CD14-positive monocyte (primary cell): ENCODE results near the gene CAMK1D. TPM values are rescaled to one million over a fixed set of nuclear protein-coding genes. Genes with fewer than 3 reads are reported as not detected.
A peak's percentile ranks its signal among the peaks of the same experiment; 100 is the strongest.

Experiments
- DNase-seq, 3 donors: peaks; one replicate each; pipeline ENCODE4 v3.0.0-alpha.2; 2011 to 2022
- H2AFZ ChIP-seq: 2 replicates; pipeline ENCODE4 v1.6.0; 2012; ENCODE audit warnings: mild to moderate bottlenecking, low read depth, low read length, inconsistent platforms; ENCODE audit not compliant: insufficient read depth, poor library complexity, severe bottlenecking
- H3K27ac ChIP-seq, 2 donors: 1 replicate in 1 of 2; 2 replicates in 1 of 2; pipeline ENCODE4 v1.5.1; 2012 to 2013; ENCODE audit warnings: low read length in 2 of 2, control low read depth in 1 of 2, inconsistent platforms in 1 of 2, low read depth in 1 of 2, mild to moderate bottlenecking in 1 of 2
- H3K27me3 ChIP-seq, 2 donors: one replicate each; pipeline versions ENCODE4 v1.6.0 to v1.6.1; 2011 to 2013; ENCODE audit warnings: low read length in 2 of 2; ENCODE audit not compliant: control insufficient read depth in 2 of 2, insufficient read depth in 2 of 2
- H3K36me3 ChIP-seq, 2 donors: replicated peaks in 1 of 2; 1 replicate in 1 of 2; 2 replicates in 1 of 2; pipeline versions ENCODE4 v1.5.1 to v1.6.1; 2012 to 2013; ENCODE audit warnings: low read length in 2 of 2, control low read depth in 1 of 2, inconsistent platforms in 1 of 2, mild to moderate bottlenecking in 1 of 2; ENCODE audit not compliant: insufficient read depth in 2 of 2, control insufficient read depth in 1 of 2
- H3K4me1 ChIP-seq, 2 donors: 1 replicate in 1 of 2; 2 replicates in 1 of 2; pipeline versions ENCODE4 v1.5.1 to v1.6.1; 2012 to 2013; ENCODE audit warnings: low read length in 2 of 2, control low read depth in 1 of 2, inconsistent platforms in 1 of 2, mild to moderate bottlenecking in 1 of 2, moderate library complexity in 1 of 2; ENCODE audit not compliant: insufficient read depth in 2 of 2, control insufficient read depth in 1 of 2
- H3K4me2 ChIP-seq: replicated peaks from 2 replicates; pipeline ENCODE3; 2012; ENCODE audit warnings: low read length, moderate library complexity, mild to moderate bottlenecking; ENCODE audit not compliant: poor library complexity, severe bottlenecking; ENCODE audit errors: extremely low read depth
- H3K4me3 ChIP-seq, 3 experiments: fragments of 200-600 bp in 1 of 3; sonication (generic) in 1 of 3; replicated peaks in 1 of 3; 1 replicate in 2 of 3; 2 replicates in 1 of 3; pipeline ENCODE4 v1.5.1; 2011 to 2013; ENCODE audit warnings: low read length in 3 of 3, mild to moderate bottlenecking in 3 of 3, control low read depth in 2 of 3, low read depth in 2 of 3, inconsistent platforms in 1 of 3, moderate library complexity in 1 of 3
- H3K79me2 ChIP-seq: 2 replicates; pipeline ENCODE4 v1.6.0; 2012; ENCODE audit warnings: mild to moderate bottlenecking, control low read depth, inconsistent platforms, low read length, moderate library complexity; ENCODE audit not compliant: insufficient read depth
- H3K9ac ChIP-seq: 2 replicates; pipeline ENCODE4 v1.6.0; 2017; ENCODE audit warnings: low read length, mild to moderate bottlenecking; ENCODE audit not compliant: insufficient read depth, poor library complexity, severe bottlenecking
- H3K9me3 ChIP-seq, 2 donors: replicated peaks in 1 of 2; 1 replicate in 1 of 2; 2 replicates in 1 of 2; pipeline versions ENCODE4 v1.5.1 to v1.6.1; 2012 to 2013; ENCODE audit warnings: low read length in 2 of 2, control low read depth in 1 of 2; ENCODE audit not compliant: control insufficient read depth in 1 of 2, insufficient read depth in 1 of 2
- H4K20me1 ChIP-seq: 2 replicates; pipeline ENCODE4 v1.6.0; 2012; ENCODE audit warnings: mild to moderate bottlenecking, low read length, control low read depth, moderate library complexity; ENCODE audit not compliant: insufficient read depth
- H3K27ac Mint-ChIP-seq, 7 donors: one replicate each; pipeline ENCODE4 v1.8.0; 2020; ENCODE audit warnings: mild to moderate bottlenecking in 7 of 7, mixed read lengths in 7 of 7, moderate library complexity in 6 of 7, inconsistent platforms in 2 of 7
- H3K27me3 Mint-ChIP-seq, 3 donors: one replicate each; pipeline ENCODE4 v1.8.0; 2021 to 2022; ENCODE audit warnings: low read depth in 3 of 3, mild to moderate bottlenecking in 3 of 3, mixed read lengths in 3 of 3, moderate library complexity in 3 of 3, inconsistent platforms in 1 of 3
- H3K36me3 Mint-ChIP-seq, 2 donors: one replicate each; pipeline ENCODE4 v1.8.0; 2020; ENCODE audit warnings: mixed read lengths in 2 of 2, inconsistent platforms in 1 of 2, mild to moderate bottlenecking in 1 of 2
- H3K4me1 Mint-ChIP-seq: one replicate; pipeline ENCODE4 v1.8.0; 2020; ENCODE audit warnings: mild to moderate bottlenecking, mixed read lengths
- H3K4me3 Mint-ChIP-seq, 2 donors: one replicate each; pipeline ENCODE4 v1.8.0; 2020; ENCODE audit warnings: mild to moderate bottlenecking in 2 of 2, mixed read lengths in 2 of 2, moderate library complexity in 1 of 2
- H3K9me3 Mint-ChIP-seq, 7 donors: one replicate each; pipeline ENCODE4 v1.8.0; 2020 to 2022; ENCODE audit warnings: mixed read lengths in 7 of 7, mild to moderate bottlenecking in 6 of 7, moderate library complexity in 6 of 7, inconsistent platforms in 2 of 7
- CTCF ChIP-seq: fragments of 200-600 bp; IDR thresholded peaks from one replicate; pipeline ENCODE4 v1.8.0; 2022; ENCODE audit warnings: antibody characterized with exemption, mild to moderate bottlenecking
- WGBS: methylation state at CpG from one replicate; pipeline ENCODE4 v1.1.5; 2013; ENCODE audit warnings: missing lambda C conversion rate; ENCODE audit not compliant: insufficient coverage; 5-methylcytosine and 5-hydroxymethylcytosine counted together
- intact Hi-C, 2 donors: fragments of 100-400 bp; cut with micrococcal nuclease; formaldehyde crosslinking; loops; one replicate each; pipeline versions ENCODE4 v1.15.0 to v1.15.1; 2023
- polyA plus RNA-seq, 3 donors: library from polyadenylated mRNA; depleted of rRNA in 1 of 3; unstranded in 2 of 3; stranded (reverse) in 1 of 3; fragments of 300-500 nt in 2 of 3; fragments of >200 nt in 1 of 3; fragmentation: Illumina TruSeq in 2 of 3; gene quantifications; 1 replicate in 2 of 3; 2 replicates in 1 of 3; pipeline ENCODE4 v1.2.3, GENCODE V29; 2012 to 2021

Gene CAMK1D
- polyA plus RNA-seq, 3 donors: 6.7 to 11.8 (median 7.1) TPM

GRCh38 chr10:12332572-12333379, 16.6 kb upstream of the CAMK1D start:
- peak in 1 of 3 donors; percentile 17 for DNase-seq
- Histone ChIP-seq H3K36me3 (no peaks in the 10 kb centered on the region), H3K4me2 (peak overlapping the region; percentile 53), H3K27me3 (no peaks in the 10 kb centered on the region), H3K4me3 (no peak overlapping the region), H3K27ac (peak overlapping the region in 1 of 2 donors; percentile 72), H3K79me2 (no peaks in the 10 kb centered on the region), H3K4me1 (peaks cover 18 to 23% of the 10 kb centered on the region in 2 donors), H3K9ac (no peak overlapping the region), H4K20me1 (no peaks in the 10 kb centered on the region), H2AFZ (no peak overlapping the region), H3K9me3 (no peaks in the 10 kb centered on the region)
- peaks cover 14% of the 10 kb centered on the region for H3K4me1 Mint-ChIP-seq
- WGBS: 92% methylated on average over 2 of the region's 11 CpGs
- peaks cover 1 to 9% (median 2%) of the 10 kb centered on the region in 3 donors for H3K27me3 Mint-ChIP-seq
- no peaks in the 10 kb centered on the region for H3K36me3 Mint-ChIP-seq
- intact Hi-C loops: loop anchor here (5.0 to 10.0 kb wide), 2 partner anchors 60 to 68 kb away; no protein-coding TSS in a partner anchor
- H3K4me3 Mint-ChIP-seq: peak overlapping the region in 1 of 2 donors; percentile 80
- H3K27ac Mint-ChIP-seq: peak overlapping the region; percentile 72 to 90 (median 86)
- H3K9me3 Mint-ChIP-seq: peaks cover 0 to 2% (median 0%) of the 10 kb centered on the region in 7 donors
- no peak for TF ChIP-seq CTCF

- peak overlapping the region; percentile 53 for H3K4me2 ChIP-seq
- no peaks in the 10 kb centered on the region for H3K27me3 ChIP-seq
Observed at GRCh38 chr10:12333380-12334185, 15.8 kb upstream of the CAMK1D start.

More at GRCh38 chr10:12333380-12334185, 15.8 kb upstream of the CAMK1D start:
- intact Hi-C loops: loop anchor here (2.0 to 10.0 kb wide), 3 partner anchors 15 to 69 kb away; partner anchors contain the start of gene CAMK1D (in 1 of the 2)
- Histone ChIP-seq H3K79me2 (no peaks in the 10 kb centered on the region), H3K4me1 (peaks cover 18 to 23% of the 10 kb centered on the region in 2 donors), H3K9ac (no peak overlapping the region), H4K20me1 (no peaks in the 10 kb centered on the region), H2AFZ (no peak overlapping the region), H3K4me3 (no peak overlapping the region), H3K27ac (peak overlapping the region in 1 of 2 donors; percentile 72), H3K36me3 (no peaks in the 10 kb centered on the region), H3K9me3 (no peaks in the 10 kb centered on the region)
- WGBS: 6% methylated on average over 7 of the region's 15 CpGs
- H3K9me3 Mint-ChIP-seq: peaks cover 0 to 2% (median 0%) of the 10 kb centered on the region in 7 donors
- H3K36me3 Mint-ChIP-seq: no peaks in the 10 kb centered on the region
- H3K27me3 Mint-ChIP-seq: peaks cover 1 to 11% (median 2%) of the 10 kb centered on the region in 3 donors
- TF ChIP-seq CTCF: no peak
- H3K27ac Mint-ChIP-seq: peak overlapping the region; percentile 72 to 90 (median 86)
- peak overlapping the region in 1 of 2 donors; percentile 80 for H3K4me3 Mint-ChIP-seq
- peak; percentile 89 to 98 (median 96) for DNase-seq
- peaks cover 14% of the 10 kb centered on the region for H3K4me1 Mint-ChIP-seq
